Panc1 (cell line): ENCODE data around the gene PSME3IP1.
"Not testable (repeated sequence)": the region's sequence is repeated elsewhere in the genome, so short reads cannot be mapped to it uniquely, and the experiment has no call there.

Experiments
- CTCF ChIP-seq: fragments of 450-650 bp; IDR thresholded peaks from 2 replicates; pipeline ENCODE4 v1.5.1; 2017; ENCODE audit warnings: mild to moderate bottlenecking
- POLR2AphosphoS5 ChIP-seq: IDR thresholded peaks from 2 replicates; pipeline ENCODE4 v1.6.1; 2012; ENCODE audit warnings: mild to moderate bottlenecking, low read depth, low read length, moderate library complexity
- TCF7L2 ChIP-seq: IDR thresholded peaks from 2 replicates; pipeline ENCODE4 v1.6.1; 2011; ENCODE audit warnings: mild to moderate bottlenecking, low read depth, low read length, inconsistent platforms

GRCh38 chr16:57200321-57200720, 14.5 kb upstream of the PSME3IP1 start:
- not testable (repeated sequence) for TF ChIP-seq CTCF, POLR2AphosphoS5, TCF7L2
